Mesothelial cell of epicardium (in vitro differentiated cells): Measurements from ENCODE around the gene ITPR1. TPM values are rescaled to one million over a fixed set of nuclear protein-coding genes. Genes with fewer than 3 reads are reported as not detected.

ENCODE experiments used
- DNase-seq, 2 experiments: peaks; one replicate each; pipeline ENCODE4 v3.0.0; 2021; ENCODE audit warnings: low spot score in 2 of 2; ENCODE audit not compliant: unreplicated experiment in 2 of 2
- H3K27ac Mint-ChIP-seq: 2 replicates; pipeline ENCODE4 v1.8.0; 2021; ENCODE audit warnings: mixed read lengths
- H3K27me3 Mint-ChIP-seq: 2 replicates; pipeline ENCODE4 v1.8.0; 2021; ENCODE audit warnings: low read depth, mixed read lengths
- H3K36me3 Mint-ChIP-seq: 2 replicates; pipeline ENCODE4 v1.8.0; 2021; ENCODE audit warnings: mixed read lengths
- H3K4me1 Mint-ChIP-seq: 2 replicates; pipeline ENCODE4 v1.8.0; 2021; ENCODE audit warnings: mixed read lengths
- H3K4me3 Mint-ChIP-seq: 2 replicates; pipeline ENCODE4 v1.8.0; 2021; ENCODE audit warnings: mild to moderate bottlenecking, moderate library complexity, mixed read lengths
- H3K9me3 Mint-ChIP-seq: 2 replicates; pipeline ENCODE4 v1.8.0; 2021; ENCODE audit warnings: mixed read lengths
- total RNA-seq: library from RNA; stranded (reverse); gene quantifications from 3 replicates; pipeline ENCODE4 v1.2.1, GENCODE V29; 2021
- TF ChIP-seq, protein P1 (sequence below): fragments of 200-600 bp; sonication (generic); IDR thresholded peaks from one replicate; pipeline ENCODE4 v1.5.0; 2021; ENCODE audit warnings: antibody characterized with exemption; ENCODE audit not compliant: unreplicated experiment

ITPR1 gene
- total RNA-seq, 1 donor from 2014 or later = 21.3 TPM

GRCh38 chr3:4768521-4768920 is 275.4 kb downstream of the ITPR1 start:
- H3K4me1 Mint-ChIP-seq = peaks cover 13% of the 10 kb centered on the region
- H3K27me3 Mint-ChIP-seq = no peaks in the 10 kb centered on the region
- DNase-seq = no peak
- H3K27ac Mint-ChIP-seq = no peak overlapping the region
- H3K9me3 Mint-ChIP-seq = peaks cover 26% of the 10 kb centered on the region
- TF ChIP-seq, protein P1, sequence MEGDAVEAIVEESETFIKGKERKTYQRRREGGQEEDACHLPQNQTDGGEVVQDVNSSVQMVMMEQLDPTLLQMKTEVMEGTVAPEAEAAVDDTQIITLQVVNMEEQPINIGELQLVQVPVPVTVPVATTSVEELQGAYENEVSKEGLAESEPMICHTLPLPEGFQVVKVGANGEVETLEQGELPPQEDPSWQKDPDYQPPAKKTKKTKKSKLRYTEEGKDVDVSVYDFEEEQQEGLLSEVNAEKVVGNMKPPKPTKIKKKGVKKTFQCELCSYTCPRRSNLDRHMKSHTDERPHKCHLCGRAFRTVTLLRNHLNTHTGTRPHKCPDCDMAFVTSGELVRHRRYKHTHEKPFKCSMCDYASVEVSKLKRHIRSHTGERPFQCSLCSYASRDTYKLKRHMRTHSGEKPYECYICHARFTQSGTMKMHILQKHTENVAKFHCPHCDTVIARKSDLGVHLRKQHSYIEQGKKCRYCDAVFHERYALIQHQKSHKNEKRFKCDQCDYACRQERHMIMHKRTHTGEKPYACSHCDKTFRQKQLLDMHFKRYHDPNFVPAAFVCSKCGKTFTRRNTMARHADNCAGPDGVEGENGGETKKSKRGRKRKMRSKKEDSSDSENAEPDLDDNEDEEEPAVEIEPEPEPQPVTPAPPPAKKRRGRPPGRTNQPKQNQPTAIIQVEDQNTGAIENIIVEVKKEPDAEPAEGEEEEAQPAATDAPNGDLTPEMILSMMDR = no peak
- peaks cover 7% of the 10 kb centered on the region for H3K36me3 Mint-ChIP-seq
- H3K4me3 Mint-ChIP-seq = no peak overlapping the region

GRCh38 chr3:4770561-4770960 is 277.4 kb downstream of the ITPR1 start:
- Mint-ChIP-seq H3K27ac (no peak overlapping the region), H3K4me1 (peaks cover 14% of the 10 kb centered on the region)

GRCh38 chr3:4771243-4771642 is 278.1 kb downstream of the ITPR1 start:
- no peak for DNase-seq
- no peaks in the 10 kb centered on the region for H3K27me3 Mint-ChIP-seq
- no peak overlapping the region for H3K4me3 Mint-ChIP-seq
- H3K4me1 Mint-ChIP-seq = peaks cover 16% of the 10 kb centered on the region
- H3K9me3 Mint-ChIP-seq = peaks cover 7% of the 10 kb centered on the region
- TF ChIP-seq, protein P1 = no peak
- H3K27ac Mint-ChIP-seq = no peak overlapping the region
- peaks cover 4% of the 10 kb centered on the region for H3K36me3 Mint-ChIP-seq

More at GRCh38 chr3:4770561-4770960, 277.4 kb downstream of the ITPR1 start:
- Mint-ChIP-seq H3K9me3 (peaks cover 14% of the 10 kb centered on the region), H3K36me3 (peaks cover 6% of the 10 kb centered on the region), H3K27me3 (no peaks in the 10 kb centered on the region), H3K4me3 (no peak overlapping the region)
- TF ChIP-seq, protein P1 = no peak
- DNase-seq = no peak

GRCh38 chr3:4772171-4772804 is 279.1 kb downstream of the ITPR1 start:
- peak overlapping the region; percentile 59 for H3K27ac Mint-ChIP-seq
- H3K4me1 Mint-ChIP-seq = peaks cover 26% of the 10 kb centered on the region
- H3K9me3 Mint-ChIP-seq = no peaks in the 10 kb centered on the region
- TF ChIP-seq, protein P1 = no peak
- no peaks in the 10 kb centered on the region for H3K36me3 Mint-ChIP-seq
- no peak overlapping the region for H3K4me3 Mint-ChIP-seq
- H3K27me3 Mint-ChIP-seq = no peaks in the 10 kb centered on the region
- DNase-seq = no peak

DNA sequence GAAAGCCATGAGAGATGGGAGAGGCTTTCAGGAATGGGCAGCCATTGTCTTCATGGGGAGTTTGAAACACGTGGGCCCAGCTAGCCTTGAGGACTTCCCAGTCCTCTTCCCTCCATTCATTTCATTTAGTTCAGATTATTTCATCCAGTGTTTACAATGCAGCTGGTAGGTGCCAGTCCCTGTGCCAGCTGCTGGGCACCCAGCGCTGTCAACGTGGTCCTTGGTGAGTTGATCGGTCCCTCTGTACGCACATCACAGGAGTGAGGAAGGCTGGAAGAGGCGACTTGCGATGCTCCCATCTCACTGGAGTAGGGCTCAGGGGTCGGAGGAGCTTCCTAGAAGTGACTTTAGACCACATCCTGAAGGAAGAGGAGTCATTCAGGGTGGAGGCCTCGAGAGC is 279.7 kb downstream of the ITPR1 start:
- DNase-seq = no peak
- Mint-ChIP-seq H3K4me1 (peaks cover 30% of the 10 kb centered on the region), H3K4me3 (no peak overlapping the region), H3K27me3 (no peaks in the 10 kb centered on the region), H3K27ac (peak overlapping the region; percentile 59), H3K36me3 (no peaks in the 10 kb centered on the region), H3K9me3 (no peaks in the 10 kb centered on the region)
- TF ChIP-seq, protein P1 = no peak
